HG02973 (cell line): Measurements from ENCODE around the gene LNX2.

Experiments used
- ATAC-seq: cut with Tn5 transposase; IDR thresholded peaks from one replicate; pipeline ENCODE4 v1.9.1; 2021; ENCODE audit warnings: moderate library complexity; ENCODE audit not compliant: unreplicated experiment

LNX2 gene

GRCh38 chr13:27617881-27618321, 2.4 kb downstream of the LNX2 start:
- no peak for ATAC-seq

- ATAC-seq: no peak
These were observed 6.7 kb downstream of the LNX2 start for GRCh38 chr13:27613628-27614027.

- no peak for ATAC-seq
These were observed 13.2 kb downstream of the LNX2 start for GRCh38 chr13:27607125-27607524.

- ATAC-seq: no peak
These were observed 14.6 kb downstream of the LNX2 start for GRCh38 chr13:27605610-27606200.

GRCh38 chr13:27605099-27605498, 15.2 kb downstream of the LNX2 start:
- ATAC-seq: no peak

- ATAC-seq: no peak
These were observed 18.5 kb downstream of the LNX2 start for GRCh38 chr13:27601803-27602202.

GRCh38 chr13:27601208-27601607, 19.1 kb downstream of the LNX2 start:
- no peak for ATAC-seq

- ATAC-seq: no peak
These were observed 19.6 kb downstream of the LNX2 start for GRCh38 chr13:27600711-27601110.

GRCh38 chr13:27599845-27600553, 20.3 kb downstream of the LNX2 start:
- ATAC-seq: no peak

- ATAC-seq: no peak
These were observed 21.2 kb downstream of the LNX2 start for GRCh38 chr13:27599096-27599495.

GRCh38 chr13:27595055-27595811, 25.1 kb downstream of the LNX2 start:
- no peak for ATAC-seq

GRCh38 chr13:27593267-27593666, 27.1 kb downstream of the LNX2 start:
- peak; percentile 48 for ATAC-seq

- no peak for ATAC-seq
These were observed 27.5 kb downstream of the LNX2 start for GRCh38 chr13:27592865-27593264.

- no peak for ATAC-seq
These were observed 31.9 kb downstream of the LNX2 start for GRCh38 chr13:27588405-27588804.

- ATAC-seq: no peak
These were observed 33.1 kb downstream of the LNX2 start for GRCh38 chr13:27587095-27587746.

GRCh38 chr13:27583645-27584044, 36.7 kb downstream of the LNX2 start:
- no peak for ATAC-seq

- ATAC-seq: no peak
These were observed 42.0 kb downstream of the LNX2 start for GRCh38 chr13:27578121-27579030.

GRCh38 chr13:27574661-27575060, 45.7 kb downstream of the LNX2 start:
- no peak for ATAC-seq

- no peak for ATAC-seq
These were observed 47.1 kb downstream of the LNX2 start for GRCh38 chr13:27573265-27573664.

- ATAC-seq: no peak
These were observed 48.0 kb downstream of the LNX2 start for GRCh38 chr13:27572234-27572901.
